HG03103 (cell line): ENCODE measurements around the gene FKBP6.
"Not testable (repeated sequence)": the region's sequence is repeated elsewhere in the genome, so short reads cannot be mapped to it uniquely, and the experiment has no call there.

ENCODE experiments used
- ATAC-seq: cut with Tn5 transposase; IDR thresholded peaks from one replicate; pipeline ENCODE4 v1.9.1; 2021; ENCODE audit warnings: low read depth; ENCODE audit not compliant: unreplicated experiment

FKBP6 gene

GRCh38 chr7:73387908-73388414, 60.0 kb downstream of the FKBP6 start:
- ATAC-seq: no peak

- ATAC-seq: no peak
These were observed 63.4 kb downstream of the FKBP6 start for GRCh38 chr7:73391396-73391795.

- no peak for ATAC-seq
These were observed 66.5 kb downstream of the FKBP6 start for GRCh38 chr7:73394422-73394821.

- ATAC-seq: no peak
These were observed 67.9 kb downstream of the FKBP6 start for GRCh38 chr7:73395538-73396503.

- no peak for ATAC-seq
These were observed 69.7 kb downstream of the FKBP6 start for GRCh38 chr7:73397521-73398281.

- peak; percentile 65 for ATAC-seq
These were observed 71.5 kb downstream of the FKBP6 start for GRCh38 chr7:73399185-73400050.

- ATAC-seq: not testable (repeated sequence)
These were observed 76.9 kb downstream of the FKBP6 start for GRCh38 chr7:73404860-73405259.
